H1 (cell line): ENCODE results near the gene PPBP. TPM values are rescaled to one million over a fixed set of nuclear protein-coding genes. Genes with fewer than 3 reads are reported as not detected.

Experiments
- ATF2 ChIP-seq: IDR thresholded peaks from 2 replicates; pipeline ENCODE4 v1.6.1; 2012; ENCODE audit warnings: low read length, inconsistent platforms
- CBX5 ChIP-seq: fragments of 300-800, 300-1000 bp; sonication (generic); IDR thresholded peaks from 2 replicates; pipeline ENCODE4 v1.7.1; 2016; ENCODE audit warnings: antibody characterized with exemption, low read length, low read depth
- CHD1 ChIP-seq: IDR thresholded peaks from 2 replicates; pipeline ENCODE4 v1.6.1; 2012; ENCODE audit warnings: low read depth, low read length, improper control_type of control experiment
- CHD7 ChIP-seq: fragments of 300-600 bp; sonication (generic); IDR thresholded peaks from 2 replicates; pipeline ENCODE4 v1.7.1; 2012; ENCODE audit warnings: low read length, moderate library complexity, mild to moderate bottlenecking, inconsistent platforms; ENCODE audit not compliant: insufficient replicate concordance
- FOSL1 ChIP-seq: IDR thresholded peaks from 2 replicates; pipeline ENCODE4 v1.6.1; 2011; ENCODE audit warnings: mild to moderate bottlenecking, low read depth, low read length, moderate library complexity; ENCODE audit not compliant: insufficient read depth
- HDAC6 ChIP-seq: IDR thresholded peaks from one replicate; pipeline ENCODE4 v1.7.1; 2012; ENCODE audit warnings: low read depth, mild to moderate bottlenecking, inconsistent platforms, low read length, moderate library complexity
- MAFK ChIP-seq: IDR thresholded peaks from 2 replicates; pipeline ENCODE4 v1.6.1; 2012; ENCODE audit warnings: low read depth, mild to moderate bottlenecking, improper control_type of control experiment, low read length
- MAX ChIP-seq: IDR thresholded peaks from 2 replicates; pipeline ENCODE4 v1.6.1; 2012; ENCODE audit warnings: inconsistent platforms
- SIRT6 ChIP-seq: IDR thresholded peaks from one replicate; pipeline ENCODE4 v1.7.1; 2012; ENCODE audit warnings: low read length, inconsistent platforms
- SP1 ChIP-seq: IDR thresholded peaks from 2 replicates; pipeline ENCODE4 v1.6.1; 2011; ENCODE audit warnings: low read depth, low read length
- polyA plus RNA-seq, 7 experiments: library from polyadenylated mRNA; depleted of rRNA in 3 of 7; stranded (reverse) in 5 of 7; unstranded in 2 of 7; fragments of >200 nt in 5 of 7; fragments of 200-250 nt in 2 of 7; gene quantifications; 1 replicate in 5 of 7; 2 replicates in 1 of 7; 4 replicates in 1 of 7; pipeline versions ENCODE4 v1.2.1 to v1.2.3, GENCODE V29; 2011 to 2013; ENCODE audit warnings: missing spikeins in 2 of 7, mixed read lengths in 2 of 7
- total RNA-seq: library from RNA; stranded (reverse); fragmentation: NEBNext Ultra II Directional; extraction: Animal tissue kit (Norgen Biotek cat#: 25700); gene quantifications from 2 replicates; pipeline ENCODE4 v1.2.1, GENCODE V29; 2021

PPBP gene
- total and polyA plus RNA-seq, 2 of the 8 experiments (the other 6 are each of a cell fraction or from before 2014, with no cell fraction given) = 0.18 to 0.43 TPM

- TF ChIP-seq CHD7 (no peak), MAFK (no peak), HDAC6 (no peak), SP1 (no peak), SIRT6 (no peak), CBX5 (no peak), CHD1 (no peak), ATF2 (no peak), MAX (no peak), FOSL1 (no peak)
These were observed 26.3 kb upstream of the PPBP start (continued) for GRCh38 chr4:74014332-74014731.
